AG08395 (cell line): Measurements from ENCODE around the gene IGSF21.

Experiments
- DNase-seq: peaks from one replicate; pipeline ENCODE4 v3.0.0; 2012; ENCODE audit warnings: mixed read lengths, low spot score

Gene IGSF21

DNA sequence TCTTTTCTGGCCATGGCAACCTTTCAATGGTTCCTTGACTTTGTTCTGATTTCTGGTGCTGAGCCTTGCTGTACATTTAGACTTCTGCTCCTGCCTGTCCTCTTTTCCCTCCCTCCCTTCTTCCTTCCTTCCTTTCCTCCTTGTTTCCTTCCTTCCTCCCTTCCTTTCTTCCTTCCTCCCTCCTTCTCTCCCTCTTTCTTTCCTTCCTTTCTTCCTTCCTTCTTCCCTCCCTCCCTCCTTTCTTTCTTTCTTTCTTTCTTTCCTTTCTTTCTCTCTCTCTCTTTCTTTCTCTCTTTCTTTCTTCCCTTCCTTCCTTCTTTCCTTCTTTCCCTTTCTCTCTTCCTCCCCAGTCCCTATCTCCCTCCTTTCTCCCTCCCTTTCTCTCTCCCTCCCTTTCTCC lies 10.4 kb upstream of the IGSF21 start:
- DNase-seq = no peak

DNA sequence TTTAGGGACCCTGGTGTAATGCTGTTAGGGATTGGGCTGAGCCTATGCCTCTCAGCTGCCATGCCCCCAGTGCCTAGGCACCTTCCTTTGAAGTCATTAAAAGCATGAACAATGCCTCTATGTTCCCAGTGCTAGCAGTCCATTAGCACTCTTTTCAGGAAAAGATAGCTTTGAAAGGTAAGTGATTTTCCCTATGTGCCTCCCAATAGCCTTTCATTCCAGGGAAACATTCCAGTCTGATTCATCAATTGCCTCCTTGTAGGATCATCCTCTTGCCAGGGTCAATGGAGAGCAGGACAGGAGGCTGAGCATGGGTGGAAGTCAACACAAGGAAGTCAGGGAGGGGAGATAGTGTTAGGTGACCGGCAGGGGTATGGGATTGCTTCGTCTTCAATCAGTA lies 8.6 kb upstream of the IGSF21 start:
- no peak for DNase-seq

DNA sequence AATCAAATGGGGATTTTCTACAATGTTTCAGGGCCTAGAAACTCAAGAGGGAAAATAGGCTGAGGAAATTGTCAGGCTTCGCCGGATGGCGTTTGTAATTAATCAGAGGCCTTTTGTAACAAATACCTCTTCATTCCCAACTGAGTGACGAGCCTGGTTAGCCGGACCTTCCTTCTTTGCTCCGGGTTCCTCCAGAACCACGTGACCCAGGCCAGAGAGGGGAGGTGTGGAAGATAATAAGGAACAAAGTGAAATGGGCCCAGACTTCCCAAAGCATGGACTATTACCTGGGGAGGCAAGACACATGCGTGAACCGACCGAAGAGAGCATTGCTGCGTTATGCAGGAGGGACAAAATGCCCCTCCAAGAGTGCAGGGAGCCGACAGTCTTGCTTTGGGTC lies 7.5 kb upstream of the IGSF21 start:
- no peak for DNase-seq

DNA sequence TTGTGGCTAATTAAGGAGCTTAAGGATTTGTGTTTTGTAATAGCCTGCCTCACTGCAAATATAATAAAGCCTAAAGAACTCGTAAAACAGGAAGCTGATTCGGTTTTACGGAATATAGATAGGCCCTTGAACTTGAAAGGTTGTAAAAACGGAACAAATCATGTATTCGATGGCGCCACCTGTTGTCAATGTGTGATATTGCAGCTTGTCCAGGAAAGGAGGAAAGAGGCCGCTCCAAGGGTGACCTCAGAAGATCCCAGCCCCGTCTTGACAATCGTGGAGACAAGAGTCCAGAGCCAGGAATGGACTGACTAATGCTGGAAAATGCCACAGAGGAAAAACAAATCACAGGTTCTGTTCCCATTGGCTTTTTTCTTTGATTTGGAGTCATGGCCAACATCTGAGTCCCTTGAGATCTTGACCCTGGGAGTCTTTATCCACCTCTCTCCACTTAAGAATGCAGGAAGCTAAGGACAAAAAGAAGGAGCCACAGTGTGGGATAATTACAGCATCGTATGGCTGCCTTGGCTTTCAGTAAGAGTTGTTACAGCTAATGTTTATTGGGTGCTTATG lies 7.0 kb upstream of the IGSF21 start:
- DNase-seq = peak; percentile 87

DNA sequence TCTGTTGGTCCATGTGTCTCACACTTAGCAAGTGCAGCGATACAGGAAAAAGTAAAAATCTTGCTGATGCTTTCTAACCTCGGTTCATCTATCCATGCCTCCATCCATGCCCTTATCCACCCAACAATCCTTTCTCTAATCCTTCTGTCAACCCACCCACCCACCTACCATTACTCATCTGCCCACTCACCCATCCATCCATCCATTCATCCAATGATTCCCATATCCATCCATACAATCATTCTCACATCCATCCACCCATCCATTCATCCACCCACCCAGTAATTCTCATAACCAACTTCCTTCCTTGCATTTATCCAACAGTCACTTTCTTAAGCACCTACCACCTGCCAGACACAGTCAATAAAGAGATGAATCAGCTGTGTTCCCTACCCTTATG lies 6.1 kb upstream of the IGSF21 start:
- no peak for DNase-seq

DNA sequence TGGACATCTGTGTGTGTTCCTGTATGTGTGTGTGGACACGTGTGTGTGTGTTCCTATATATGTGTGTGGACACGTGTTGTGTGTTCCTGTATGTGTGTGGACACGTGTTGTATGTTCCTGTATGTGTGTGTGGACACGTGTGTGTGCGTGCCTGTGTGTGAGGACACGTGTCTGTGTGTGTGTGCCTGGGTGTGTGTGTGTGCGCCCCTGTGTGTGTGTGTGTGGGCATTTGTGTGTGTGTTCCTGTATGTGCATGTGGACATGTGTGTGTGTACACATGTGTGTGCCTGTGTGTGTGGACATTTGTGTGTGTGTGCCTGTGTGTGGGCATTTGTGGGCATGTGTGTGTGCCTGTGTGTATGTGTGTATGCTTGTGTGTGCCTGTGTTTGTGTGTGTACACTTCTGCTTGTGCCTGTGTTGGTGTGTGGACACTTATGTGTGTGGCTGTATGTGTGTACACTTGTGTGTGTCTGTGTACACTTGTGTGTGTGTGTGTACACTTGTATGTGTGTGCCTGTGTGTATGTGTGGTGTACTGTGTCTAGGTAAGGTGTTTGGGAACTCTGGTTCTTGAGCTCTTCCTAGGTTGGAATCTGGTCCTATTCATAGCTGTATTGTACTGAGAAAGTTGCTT lies 3.7 kb upstream of the IGSF21 start:
- no peak for DNase-seq

DNA sequence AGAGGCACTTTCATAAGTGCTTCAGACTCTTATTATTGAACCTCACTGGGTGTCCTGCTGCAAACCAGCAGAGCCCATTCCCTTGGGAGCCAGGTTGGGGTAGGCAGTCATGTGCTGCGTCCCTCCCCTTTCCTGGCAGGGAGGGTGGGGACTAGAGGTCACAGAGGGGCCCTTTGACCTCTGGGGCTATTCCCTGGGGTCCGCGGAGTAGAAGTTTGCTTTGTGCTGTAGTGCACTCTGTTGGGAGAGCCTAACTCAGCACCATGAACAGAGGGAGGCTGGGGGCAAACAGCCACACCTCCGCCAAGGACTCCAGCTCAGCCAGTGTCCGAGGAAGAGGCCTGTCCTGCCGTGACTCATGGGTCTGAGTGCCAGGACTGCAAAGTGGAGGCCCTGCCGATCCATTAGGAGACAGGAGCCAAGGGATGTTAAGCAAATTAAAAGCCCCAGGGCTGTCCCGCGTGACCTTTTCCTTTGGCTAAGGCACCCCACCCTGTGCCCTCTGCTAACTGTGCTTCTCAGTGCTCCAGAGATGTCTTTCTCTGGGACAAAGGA lies 3.0 kb upstream of the IGSF21 start:
- peak; percentile 27 for DNase-seq

DNA sequence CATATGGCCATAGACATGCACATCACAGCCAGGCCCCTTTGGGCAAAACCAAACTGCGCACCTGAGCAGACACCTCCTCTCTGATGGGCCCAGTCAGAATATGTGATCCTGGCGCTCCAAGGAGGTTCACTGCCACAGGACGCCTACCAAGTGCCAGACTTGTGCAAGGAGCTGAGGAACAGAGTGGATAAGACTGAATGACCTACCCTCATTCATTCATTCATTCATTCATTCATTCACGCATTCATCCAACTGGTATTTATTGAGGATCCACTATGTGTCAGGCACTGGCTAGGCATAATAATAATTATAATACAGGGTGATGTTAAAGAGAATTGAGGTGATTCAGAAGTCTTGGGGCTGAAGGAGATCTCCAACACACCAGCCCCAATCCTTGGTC lies 2.4 kb upstream of the IGSF21 start:
- DNase-seq = no peak

DNA sequence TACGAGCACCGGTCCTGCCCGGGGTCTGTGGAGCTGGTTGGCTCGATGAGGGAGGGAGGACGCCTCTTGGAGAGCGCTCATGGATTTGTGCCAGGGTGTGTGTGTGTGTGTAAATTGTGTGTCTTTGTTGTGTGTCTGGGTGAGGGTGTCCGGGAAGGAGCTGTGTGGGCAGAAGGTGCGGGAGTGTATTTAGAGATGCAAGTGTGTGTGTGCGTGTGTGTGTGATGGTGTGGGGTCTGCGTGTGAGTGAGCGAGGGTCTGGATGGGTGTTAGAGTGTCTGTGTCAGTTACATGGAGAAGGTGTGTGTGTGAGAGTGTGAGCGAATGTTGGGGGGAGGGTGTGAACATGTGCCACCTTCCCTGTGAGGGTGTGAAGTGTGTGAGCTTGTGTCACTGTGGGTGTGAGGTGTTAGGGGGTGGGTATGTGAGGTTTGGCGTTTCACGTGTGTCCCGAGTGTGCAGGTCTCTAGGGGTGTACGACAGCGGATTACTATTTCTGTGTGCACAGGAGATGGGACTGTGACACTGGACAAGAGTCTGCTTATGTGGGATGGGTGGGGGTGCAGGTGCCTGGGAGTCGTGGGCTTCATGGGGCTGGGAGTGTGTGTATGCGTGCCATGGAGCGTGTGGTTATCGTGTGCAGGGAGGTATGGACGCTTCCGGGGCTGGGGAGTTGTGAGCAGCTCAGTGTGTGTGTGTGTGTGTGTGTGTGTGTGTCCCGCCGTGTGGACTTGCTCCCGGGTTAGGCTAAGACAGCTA lies 880 bp downstream of the IGSF21 start:
- no peak for DNase-seq

DNA sequence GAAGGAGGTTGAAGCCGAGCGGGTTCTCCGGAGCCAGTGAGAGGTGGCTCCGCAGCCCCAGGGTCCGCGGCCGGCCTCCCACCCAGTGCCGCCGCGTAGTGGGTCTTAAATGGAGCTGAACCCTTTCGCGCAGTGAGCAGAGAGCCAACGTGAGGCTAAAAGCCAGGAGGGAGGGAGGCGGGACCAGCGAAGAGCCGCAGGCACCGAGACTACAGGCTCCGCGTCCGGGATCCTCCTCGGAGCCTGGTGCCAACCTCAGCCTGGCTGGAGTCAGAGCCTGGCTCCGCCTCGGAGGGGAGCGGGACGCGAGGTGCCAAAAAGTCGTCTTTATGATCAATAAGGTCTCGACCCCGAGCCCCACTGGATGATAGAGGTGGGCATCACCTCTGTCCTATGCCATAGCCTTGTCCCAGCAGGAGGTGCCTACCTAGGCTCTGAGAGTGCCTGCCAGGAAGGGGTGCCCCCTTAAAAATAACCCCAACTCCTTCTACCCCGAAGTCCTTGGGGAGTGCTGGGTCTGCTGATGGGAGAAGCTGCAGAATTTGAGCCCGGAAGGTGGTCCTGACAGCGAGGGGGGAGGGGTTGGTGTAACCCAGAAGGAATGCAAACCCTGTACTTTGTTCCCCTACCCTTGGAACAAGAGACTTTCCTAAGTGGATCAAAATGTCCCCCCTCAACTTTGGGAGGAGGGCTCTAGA lies 1.6 kb downstream of the IGSF21 start:
- DNase-seq = no peak

DNA sequence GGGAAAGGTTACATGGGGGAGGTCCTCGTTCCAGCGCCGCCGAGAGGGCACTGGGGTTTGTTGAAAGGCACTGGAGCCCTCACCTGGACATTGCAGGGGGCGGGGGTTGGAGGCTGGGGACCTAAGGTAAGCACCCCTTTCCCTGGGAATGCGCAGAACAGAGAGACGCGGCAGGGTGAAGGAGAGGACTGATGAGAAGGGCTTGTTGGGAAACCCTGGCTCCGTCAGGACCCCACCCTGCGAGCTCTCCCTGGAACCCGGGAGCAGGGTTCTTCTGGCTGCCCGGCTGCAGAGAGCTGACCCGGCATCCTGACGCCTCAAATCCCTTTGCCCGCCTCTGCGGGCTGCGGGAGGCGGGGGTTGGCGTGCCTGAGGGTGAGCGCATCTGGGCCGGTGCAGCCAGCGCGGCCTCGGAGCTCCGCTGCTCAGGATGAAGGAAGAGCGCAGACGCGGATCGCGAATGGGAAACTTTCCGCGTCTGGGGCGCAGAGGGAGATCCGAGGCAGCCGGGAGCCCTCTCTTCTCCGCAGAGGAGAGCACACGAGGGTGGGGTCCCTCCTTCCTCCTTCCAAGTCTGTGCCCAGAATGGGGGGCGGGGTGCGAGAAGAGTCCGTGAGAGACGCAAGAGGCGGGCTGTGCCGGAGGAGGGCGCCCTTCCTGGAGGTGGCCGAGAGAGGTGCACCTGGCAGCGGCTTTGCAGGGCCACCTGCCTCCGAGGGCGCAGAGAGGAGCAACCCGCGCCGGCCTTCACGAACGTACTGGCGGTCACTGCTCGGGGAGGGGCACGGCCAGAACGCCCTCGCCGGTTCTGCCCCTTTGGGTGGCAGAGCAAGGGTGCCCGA lies 2.4 kb downstream of the IGSF21 start:
- peak; percentile 28 for DNase-seq

DNA sequence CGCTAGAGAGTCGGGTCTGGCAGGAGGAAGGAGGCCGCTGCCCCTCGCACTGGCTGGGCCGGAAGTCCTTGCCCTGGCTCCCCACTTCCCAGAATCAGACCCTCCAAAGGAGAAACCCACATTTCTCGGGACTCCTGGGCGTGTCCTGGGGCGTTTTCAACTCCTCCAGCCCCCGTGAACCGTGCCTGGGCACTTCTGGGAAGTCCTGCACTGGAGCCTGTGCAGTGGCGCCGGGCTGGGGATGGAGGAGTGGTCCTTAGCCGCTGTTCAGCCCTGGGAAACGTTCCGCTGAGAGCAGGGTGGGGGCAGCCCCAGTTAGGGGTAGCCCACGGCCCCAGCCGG lies 3.0 kb downstream of the IGSF21 start:
- no peak for DNase-seq

DNA sequence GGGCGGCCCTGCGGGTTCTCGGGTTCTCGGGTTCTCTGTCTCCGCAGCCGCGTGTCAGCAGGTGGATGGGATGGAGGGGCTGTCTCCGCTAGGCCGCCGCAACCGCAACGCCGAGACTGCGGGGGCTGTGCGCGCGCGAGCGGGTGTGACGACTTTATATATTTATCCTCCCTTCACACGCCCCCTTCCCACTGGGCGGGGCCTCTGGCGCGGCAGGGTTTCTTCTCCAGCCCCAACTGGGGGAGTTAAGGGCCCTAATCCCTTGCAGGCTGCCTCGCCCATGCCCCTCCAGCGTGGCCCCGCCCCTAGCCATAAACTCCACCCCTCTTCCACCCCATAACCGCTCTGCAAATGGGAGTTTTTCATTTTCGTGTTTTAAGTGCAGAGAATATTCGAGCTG lies 3.4 kb downstream of the IGSF21 start:
- no peak for DNase-seq

DNA sequence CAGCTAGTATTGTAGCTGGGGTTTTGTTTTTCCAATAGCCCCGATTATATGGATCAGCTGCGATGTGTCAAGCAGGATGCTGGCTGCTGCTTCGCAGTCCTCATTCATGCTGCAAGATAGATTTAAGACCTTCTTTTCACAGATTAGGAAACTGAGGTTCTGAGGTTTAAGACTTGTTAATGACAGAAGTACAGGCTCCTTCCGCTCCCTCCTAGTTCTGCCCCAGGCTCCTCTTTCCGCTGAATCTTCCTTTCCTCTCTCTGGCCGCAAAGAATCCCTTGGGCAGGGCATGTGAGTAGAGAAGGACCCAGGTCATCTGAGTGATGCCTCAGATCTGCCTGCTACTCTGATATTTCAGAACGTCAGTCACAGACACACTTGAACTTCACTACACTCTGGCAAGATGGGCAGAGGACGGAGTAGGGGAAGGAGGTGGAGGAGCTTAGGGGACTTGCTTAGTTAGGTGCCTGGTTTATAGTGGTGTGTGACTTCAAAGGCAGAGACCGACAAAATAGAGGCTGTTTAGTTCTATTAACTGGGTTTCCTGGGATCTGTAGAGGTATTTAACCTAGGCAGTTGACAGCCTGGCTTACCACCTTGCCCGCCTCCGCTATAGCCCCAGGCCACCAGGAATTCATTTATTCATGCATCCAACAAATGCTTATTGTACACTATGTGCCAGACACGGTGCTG lies 4.2 kb downstream of the IGSF21 start:
- DNase-seq = no peak

DNA sequence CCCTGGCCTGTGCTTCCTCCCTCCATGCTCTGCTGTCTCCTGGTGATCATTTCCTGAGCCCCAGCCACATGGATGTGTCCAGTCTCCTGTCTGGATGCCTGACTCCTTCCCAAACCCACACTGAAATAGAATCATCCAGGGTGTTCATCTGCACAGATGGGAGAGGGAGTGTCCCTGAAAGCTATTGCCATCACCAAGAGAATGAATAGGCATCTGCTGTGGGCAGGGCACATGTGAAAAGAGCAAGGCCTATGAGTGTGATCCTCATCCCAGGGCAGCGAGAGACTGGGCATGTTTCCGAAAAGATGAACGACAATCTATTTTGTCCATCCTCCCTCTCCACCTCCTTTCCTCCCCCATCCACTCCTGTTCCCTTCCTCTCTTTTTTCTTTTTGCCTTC lies 5.0 kb downstream of the IGSF21 start:
- no peak for DNase-seq

DNA sequence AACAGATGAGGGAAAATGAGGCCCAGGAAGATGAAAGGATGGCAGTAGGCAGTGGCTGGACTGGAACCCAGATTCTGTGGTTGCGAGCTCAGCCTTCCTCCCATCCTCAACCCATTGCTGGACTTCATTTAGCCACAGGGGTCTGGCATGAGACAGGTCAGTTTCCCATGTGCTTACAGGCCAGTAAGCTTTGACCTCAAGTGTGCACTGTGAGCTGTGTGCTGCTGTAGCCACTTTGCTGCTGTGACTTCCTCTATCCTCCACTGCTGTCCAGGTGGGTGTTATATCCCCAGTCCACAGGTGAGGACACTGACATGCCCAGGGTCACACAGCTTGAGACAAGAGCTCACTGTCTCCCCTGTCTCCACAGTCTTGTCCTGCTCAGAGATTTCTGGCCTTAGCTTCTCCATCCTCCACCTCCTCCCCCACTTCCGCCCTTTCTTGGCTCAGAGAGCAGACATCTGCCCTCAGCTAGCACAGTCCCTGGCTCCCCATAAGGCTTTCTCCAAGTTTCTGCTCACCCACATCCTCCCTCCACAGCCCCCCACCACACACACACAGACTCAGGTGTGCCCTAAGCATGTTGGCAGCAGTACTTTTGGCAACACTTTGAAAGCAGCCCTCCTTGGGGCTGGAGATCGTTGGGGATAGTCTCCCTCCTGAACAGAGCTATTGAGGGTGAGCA lies 7.3 kb downstream of the IGSF21 start:
- no peak for DNase-seq

DNA sequence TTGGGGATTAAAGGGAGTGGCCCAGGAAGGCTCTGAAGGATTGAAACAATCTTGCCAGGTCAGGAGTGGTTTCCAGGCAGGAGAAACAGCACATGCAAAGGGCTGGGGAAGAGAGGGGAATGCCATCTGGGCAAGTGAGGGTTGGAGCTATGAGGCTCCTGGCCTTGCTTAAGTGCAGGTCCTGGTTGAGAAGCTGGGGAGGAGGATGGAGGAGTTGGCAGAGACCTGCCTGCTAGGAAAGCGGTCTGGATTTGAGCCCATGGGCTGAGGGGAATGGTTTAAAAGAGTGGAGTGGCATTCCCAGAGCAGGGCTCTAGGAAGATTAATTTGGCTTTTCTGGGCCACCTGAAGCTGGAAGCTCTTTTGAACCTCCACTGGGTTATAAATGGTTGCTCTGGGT lies 9.2 kb downstream of the IGSF21 start:
- DNase-seq = no peak

DNA sequence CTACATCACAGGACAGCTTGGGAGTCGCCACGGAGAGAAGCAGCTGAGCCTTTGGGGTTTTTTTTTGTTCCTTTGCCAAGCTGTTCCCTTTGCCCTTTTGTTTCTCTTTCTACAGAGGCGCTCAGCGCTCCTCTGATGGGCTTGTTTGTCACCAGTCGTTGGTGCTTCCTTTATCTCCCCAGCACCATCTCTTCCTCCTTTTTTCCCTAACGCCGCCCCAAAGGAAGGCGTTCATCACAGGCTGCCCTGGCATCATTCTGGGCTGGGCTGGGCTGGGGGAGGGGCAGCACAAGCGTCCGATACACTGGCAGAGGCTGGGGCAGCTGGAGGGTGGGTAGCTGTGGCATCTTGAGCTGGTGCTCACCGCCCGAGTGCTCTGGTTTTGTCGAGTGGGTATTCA lies 10.5 kb downstream of the IGSF21 start:
- DNase-seq = no peak

DNA sequence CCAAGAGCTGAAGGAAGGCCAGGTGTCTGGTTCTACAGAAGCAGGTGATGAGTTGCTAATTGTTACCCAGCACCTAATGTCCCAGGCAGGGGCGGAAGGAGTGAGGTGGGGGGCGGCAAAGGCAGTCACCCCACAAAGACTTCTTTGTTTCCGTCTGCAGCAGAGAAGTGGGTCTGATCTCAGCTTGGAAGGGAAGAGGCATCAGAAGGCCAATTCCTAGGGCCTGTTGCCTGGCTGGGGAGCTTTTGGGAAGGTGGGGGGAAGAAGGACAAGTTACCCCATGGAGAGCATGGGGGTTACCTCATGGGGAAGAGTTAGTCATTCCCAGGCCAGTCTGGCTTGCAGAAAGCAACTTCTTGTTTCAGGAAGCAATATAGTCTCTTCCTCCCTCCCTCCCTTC lies 10.9 kb downstream of the IGSF21 start:
- no peak for DNase-seq

DNA sequence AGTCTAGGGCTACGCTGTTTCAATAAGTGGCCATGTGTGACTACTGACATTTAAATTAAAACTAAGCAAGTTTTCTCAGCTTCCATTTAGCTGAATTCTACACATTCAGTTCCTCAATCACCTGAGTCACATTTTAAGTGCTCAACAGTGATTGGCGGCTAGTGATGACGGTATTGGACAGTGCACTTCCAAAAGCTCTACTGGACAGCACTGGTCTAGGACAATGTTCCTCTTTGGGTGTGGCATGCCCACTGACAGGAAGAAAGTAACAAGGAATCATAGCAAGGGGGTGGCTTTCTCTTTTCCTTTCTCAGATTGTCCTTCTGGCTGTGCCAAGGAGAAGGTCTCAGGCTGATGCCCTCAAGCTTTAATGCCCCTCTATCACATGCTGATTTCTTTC lies 11.7 kb downstream of the IGSF21 start:
- no peak for DNase-seq
